DOHH2 (cell line): ENCODE data around the gene BAG5.
"Not testable (repeated sequence)": the region's sequence is repeated elsewhere in the genome, so short reads cannot be mapped to it uniquely, and the experiment has no call there.

Source experiments
- H3F3A ChIP-seq: fragments of 200-600 bp; sonication (generic), shearing (Covaris generic); 2 replicates; pipeline ENCODE4 v1.6.0; 2016; ENCODE audit warnings: antibody characterized with exemption, mild to moderate bottlenecking; ENCODE audit not compliant: control insufficient read depth, insufficient read depth
- H3K27ac ChIP-seq: fragments of 200-600 bp; sonication (generic); 2 replicates; pipeline ENCODE4 v1.5.1; 2014; ENCODE audit warnings: low read depth, mild to moderate bottlenecking, low read length, moderate library complexity
- H3K27me3 ChIP-seq: fragments of 200-600 bp; sonication (generic); 2 replicates; pipeline ENCODE4 v1.6.1; 2014; ENCODE audit warnings: mild to moderate bottlenecking, low read length, mixed read lengths; ENCODE audit not compliant: control insufficient read depth
- H3K36me3 ChIP-seq: fragments of 200-600 bp; sonication (generic); 2 replicates; pipeline ENCODE4 v1.6.1; 2014; ENCODE audit warnings: mild to moderate bottlenecking, low read length, moderate library complexity, mixed read lengths; ENCODE audit not compliant: control insufficient read depth
- H3K4me1 ChIP-seq: fragments of 200-600 bp; sonication (generic); 2 replicates; pipeline ENCODE4 v1.6.1; 2014; ENCODE audit warnings: mild to moderate bottlenecking, low read length, mixed read lengths; ENCODE audit not compliant: control insufficient read depth
- H3K4me2 ChIP-seq: fragments of 200-600 bp; sonication (generic); 2 replicates; pipeline ENCODE4 v1.6.0; 2014; ENCODE audit warnings: mild to moderate bottlenecking, low read length, moderate library complexity
- H3K4me3 ChIP-seq: fragments of 200-600 bp; sonication (generic); 2 replicates; pipeline ENCODE4 v1.5.1; 2014; ENCODE audit warnings: mild to moderate bottlenecking, low read length, mixed read lengths
- H3K79me2 ChIP-seq: fragments of 200-600 bp; sonication (generic); 2 replicates; pipeline ENCODE4 v1.6.1; 2014; ENCODE audit warnings: mild to moderate bottlenecking, low read length, mixed read lengths; ENCODE audit not compliant: control insufficient read depth
- H3K9me2 ChIP-seq: fragments of 200-600 bp; sonication (generic); replicated peaks from 2 replicates; pipeline ENCODE4 v1.6.1; 2014; ENCODE audit warnings: mild to moderate bottlenecking, low read length, mixed read lengths; ENCODE audit not compliant: control insufficient read depth
- H3K9me3 ChIP-seq: fragments of 200-600 bp; sonication (generic); 2 replicates; pipeline ENCODE4 v1.6.1; 2014; ENCODE audit warnings: antibody characterized with exemption, low read length, mixed read lengths; ENCODE audit not compliant: control insufficient read depth, insufficient read depth
- H4K20me1 ChIP-seq: fragments of 200-600 bp; sonication (generic); 2 replicates; pipeline ENCODE4 v1.6.0; 2014; ENCODE audit warnings: low read depth, mild to moderate bottlenecking, antibody characterized with exemption, low read length, moderate library complexity; ENCODE audit not compliant: control insufficient read depth, insufficient read depth
- CTCF ChIP-seq: fragments of 200-600 bp; sonication (generic); IDR thresholded peaks from one replicate; pipeline ENCODE4 v1.5.1; 2014; ENCODE audit warnings: antibody characterized with exemption, mild to moderate bottlenecking, low read depth, low read length; ENCODE audit not compliant: poor library complexity, severe bottlenecking
- EZH2phosphoT487 ChIP-seq: fragments of 200-600 bp; sonication (generic); IDR thresholded peaks from 2 replicates; pipeline ENCODE4 v1.6.1; 2017; ENCODE audit warnings: borderline replicate concordance, mild to moderate bottlenecking, antibody characterized with exemption, low read length, moderate library complexity, mixed read lengths

BAG5 gene, protein sequence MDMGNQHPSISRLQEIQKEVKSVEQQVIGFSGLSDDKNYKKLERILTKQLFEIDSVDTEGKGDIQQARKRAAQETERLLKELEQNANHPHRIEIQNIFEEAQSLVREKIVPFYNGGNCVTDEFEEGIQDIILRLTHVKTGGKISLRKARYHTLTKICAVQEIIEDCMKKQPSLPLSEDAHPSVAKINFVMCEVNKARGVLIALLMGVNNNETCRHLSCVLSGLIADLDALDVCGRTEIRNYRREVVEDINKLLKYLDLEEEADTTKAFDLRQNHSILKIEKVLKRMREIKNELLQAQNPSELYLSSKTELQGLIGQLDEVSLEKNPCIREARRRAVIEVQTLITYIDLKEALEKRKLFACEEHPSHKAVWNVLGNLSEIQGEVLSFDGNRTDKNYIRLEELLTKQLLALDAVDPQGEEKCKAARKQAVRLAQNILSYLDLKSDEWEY

DNA sequence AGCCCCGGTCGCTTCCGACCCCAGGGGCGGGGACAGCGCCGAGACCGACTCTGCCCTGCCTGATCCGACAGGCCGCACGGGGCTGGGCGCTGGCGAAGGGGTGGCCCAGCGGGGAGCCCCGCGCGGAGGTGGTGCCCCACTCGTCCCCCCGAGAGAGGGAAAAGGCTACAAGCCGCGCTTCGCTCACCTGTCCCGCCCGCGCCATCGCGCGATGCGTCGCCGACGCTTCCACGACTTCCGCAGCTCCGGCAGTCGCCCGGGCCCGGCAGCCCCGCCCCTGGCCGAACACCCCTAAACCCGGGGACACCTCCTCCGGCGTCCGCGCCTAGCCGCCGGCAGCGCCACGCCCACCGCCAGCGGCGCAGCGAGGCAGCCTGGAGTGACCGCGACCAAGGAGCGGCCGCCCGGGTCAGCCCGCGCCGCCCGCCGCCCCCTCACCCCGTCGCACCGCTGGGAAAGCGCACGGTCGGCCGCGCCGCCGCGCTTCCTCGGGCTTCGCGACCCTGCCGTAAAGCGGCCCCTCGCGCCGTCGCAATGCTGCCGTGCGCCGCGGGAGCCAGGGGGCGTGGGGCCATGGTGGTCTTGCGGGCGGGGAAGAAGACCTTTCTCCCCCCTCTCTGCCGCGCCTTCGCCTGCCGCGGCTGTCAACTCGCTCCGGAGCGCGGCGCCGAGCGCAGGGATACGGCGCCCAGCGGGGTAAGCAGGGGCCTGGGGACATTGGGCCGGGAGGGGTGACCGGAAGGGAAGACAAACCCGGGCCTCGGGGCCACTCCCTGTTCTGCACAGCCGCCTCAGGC lies at the start of gene BAG5, which contains the start of gene COA8:
Gene BAG5, minus strand, starts transcription at position 229 of the 797 bp plus-strand sequence. CDS start 1,493 bp downstream, outside the sequence.
Gene COA8, plus strand, starts transcription at position 532 of the 797 bp plus-strand sequence. Its CDS starts 42 bp downstream, at position 574.
- Histone ChIP-seq H3K79me2 (peaks cover 94% of the 10 kb centered on the region), H3K27ac (peak within 1 kb of the TSS; percentile 58), H3K4me2 (peak within 1 kb of the TSS; percentile 95), H3K36me3 (peaks cover 38% of the 10 kb centered on the region), H3F3A (peaks cover 6% of the 10 kb centered on the region), H3K9me2 (no peaks in the 10 kb centered on the region), H3K4me3 (peak within 1 kb of the TSS; percentile 92), H3K4me1 (peaks cover 28% of the 10 kb centered on the region), H3K9me3 (no peaks in the 10 kb centered on the region), H4K20me1 (peaks cover 33% of the 10 kb centered on the region), H3K27me3 (no peaks in the 10 kb centered on the region)
- TF ChIP-seq CTCF, result no peak
- no peak for TF ChIP-seq EZH2phosphoT487

- no peak for TF ChIP-seq EZH2phosphoT487
- TF ChIP-seq CTCF, result no peak
- Histone ChIP-seq H3K4me2 (no peak overlapping the region), H3K27ac (no peak overlapping the region), H4K20me1 (no peaks in the 10 kb centered on the region), H3K27me3 (peaks cover 17% of the 10 kb centered on the region), H3K4me3 (no peak overlapping the region), H3K9me2 (no peaks in the 10 kb centered on the region), H3K79me2 (no peaks in the 10 kb centered on the region), H3F3A (no peaks in the 10 kb centered on the region), H3K4me1 (peaks cover 21% of the 10 kb centered on the region), H3K36me3 (no peaks in the 10 kb centered on the region), H3K9me3 (peaks cover 6% of the 10 kb centered on the region)
These were observed 48.8 kb upstream of the BAG5 start for GRCh38 chr14:103611215-103611614.

DNA sequence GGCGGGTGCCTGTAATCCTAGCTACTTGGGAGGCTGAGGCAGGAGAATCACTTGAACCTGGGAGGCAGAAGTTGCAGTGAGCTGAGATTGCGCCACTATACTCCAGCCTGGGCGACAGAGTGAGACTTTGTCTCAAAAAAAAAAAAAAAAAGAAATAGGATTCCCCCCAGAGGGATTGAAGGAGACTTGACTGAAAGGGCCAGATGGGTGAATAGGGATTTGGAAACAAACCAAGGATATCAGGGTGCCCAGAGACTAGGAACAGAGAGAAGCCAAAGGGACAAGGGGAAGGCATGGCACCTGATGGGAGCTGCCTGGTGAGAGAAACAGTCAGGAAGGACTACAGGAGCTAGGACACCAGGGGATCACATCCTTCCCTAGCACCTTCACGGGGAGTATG lies 46.6 kb upstream of the BAG5 start:
- H3K36me3 ChIP-seq, H3K27ac ChIP-seq, H3K4me3 ChIP-seq, H3F3A ChIP-seq, H3K9me3 ChIP-seq, H3K4me2 ChIP-seq, H4K20me1 ChIP-seq, H3K79me2 ChIP-seq, H3K9me2 ChIP-seq: not testable (repeated sequence)
- H3K27me3 ChIP-seq, result peaks cover 16% of the 10 kb centered on the region
- H3K4me1 ChIP-seq, result peaks cover 21% of the 10 kb centered on the region
